GM15510 (cell line): Measurements from ENCODE around the gene TFE3.

Experiments used
- POLR2A ChIP-seq: IDR thresholded peaks from 3 replicates; pipeline ENCODE4 v1.6.1; 2011; ENCODE audit warnings: borderline replicate concordance; ENCODE audit not compliant: insufficient read length; ENCODE audit errors: extremely low read depth

TFE3 gene

DNA sequence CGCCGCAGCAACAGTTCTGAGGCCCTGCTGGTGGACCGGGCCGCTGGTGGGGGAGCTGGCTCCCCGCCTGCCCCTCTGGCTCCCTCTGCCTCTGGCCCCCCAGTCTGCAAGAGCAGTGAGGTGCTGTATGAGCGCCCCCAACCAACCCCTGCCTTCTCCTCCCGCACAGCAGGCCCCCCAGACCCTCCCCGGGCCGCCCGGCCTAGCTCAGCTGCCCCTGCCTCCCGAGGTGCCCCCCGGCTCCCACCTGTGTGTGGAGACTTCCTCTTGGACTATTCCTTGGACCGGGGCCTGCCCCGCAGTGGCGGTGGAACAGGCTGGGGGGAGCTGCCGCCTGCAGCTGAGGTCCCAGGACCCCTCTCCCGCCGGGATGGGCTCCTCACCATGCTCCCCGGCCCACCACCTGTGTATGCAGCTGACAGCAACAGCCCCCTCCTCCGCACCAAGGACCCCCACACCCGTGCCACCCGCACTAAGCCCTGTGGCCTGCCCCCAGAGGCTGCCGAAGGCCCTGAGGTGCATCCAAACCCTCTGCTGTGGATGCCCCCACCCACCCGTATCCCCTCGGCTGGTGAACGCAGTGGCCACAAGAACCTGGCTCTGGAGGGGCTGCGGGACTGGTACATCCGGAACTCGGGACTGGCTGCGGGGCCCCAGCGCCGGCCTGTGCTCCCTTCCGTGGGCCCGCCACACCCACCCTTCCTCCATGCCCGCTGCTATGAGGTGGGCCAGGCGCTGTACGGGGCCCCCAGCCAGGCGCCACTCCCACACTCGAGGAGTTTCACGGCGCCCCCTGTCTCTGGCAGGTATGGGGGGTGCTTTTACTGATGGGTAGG is 24.3 kb upstream of the TFE3 start:
- TF ChIP-seq POLR2A: no peak

DNA sequence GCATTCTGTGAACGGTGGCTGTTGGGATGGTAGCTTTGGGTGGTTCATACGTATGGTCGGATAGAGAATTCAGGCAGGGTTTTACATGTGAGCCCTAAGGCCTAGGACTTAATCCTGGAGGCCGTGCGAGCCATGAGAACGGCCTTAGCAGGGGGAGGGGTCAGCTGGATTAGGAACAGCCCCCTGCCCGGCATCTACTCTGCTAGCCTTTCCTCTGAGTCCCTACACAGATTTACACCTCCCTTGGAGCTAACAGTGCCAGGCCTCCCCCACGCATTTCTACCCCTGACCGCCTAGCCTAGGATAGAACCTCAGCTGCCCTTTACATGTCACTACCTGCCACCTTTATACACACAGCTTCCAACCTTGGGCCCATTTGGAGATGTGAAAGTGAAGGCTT is 23.5 kb upstream of the TFE3 start:
- TF ChIP-seq POLR2A: no peak

DNA sequence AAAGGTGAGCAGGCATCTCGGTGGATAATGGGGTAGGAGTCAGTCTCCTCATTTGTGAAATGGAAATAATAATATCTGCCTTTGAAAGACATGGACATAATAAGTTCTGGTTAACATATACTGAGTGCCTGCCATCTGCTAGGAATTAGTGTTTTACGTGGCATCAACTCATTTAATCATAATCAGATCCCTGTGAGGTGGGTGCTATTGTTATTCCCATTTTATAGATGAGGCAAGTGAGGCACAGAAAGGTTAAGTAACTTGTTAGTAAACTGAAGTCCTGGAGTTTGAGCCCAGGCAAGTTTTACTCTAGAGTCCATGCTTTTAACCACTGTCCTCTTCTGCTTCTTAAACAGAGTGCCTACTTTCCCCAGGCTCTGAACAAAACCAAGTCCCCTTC is 23.1 kb upstream of the TFE3 start:
- no peak for TF ChIP-seq POLR2A

DNA sequence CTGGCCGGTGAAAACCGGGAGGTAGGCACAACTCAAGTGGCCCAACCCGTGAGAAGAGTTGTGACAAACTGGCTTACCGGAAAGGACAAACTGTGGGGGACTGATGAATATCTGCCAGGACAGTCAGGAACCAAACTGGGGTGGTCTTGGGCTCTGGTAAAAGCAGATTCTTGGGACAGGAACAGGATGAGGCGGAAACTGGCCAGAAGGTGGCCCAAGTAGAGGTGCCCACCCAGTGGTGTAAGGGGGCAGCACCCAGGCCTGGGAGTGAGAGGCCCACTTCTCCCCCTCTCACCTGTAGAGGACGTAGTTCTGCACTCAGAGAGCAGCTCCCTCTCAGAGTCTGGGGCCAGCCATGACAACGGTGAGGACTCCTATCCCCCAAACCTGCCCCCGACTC is 21.6 kb upstream of the TFE3 start:
- TF ChIP-seq POLR2A: no peak

DNA sequence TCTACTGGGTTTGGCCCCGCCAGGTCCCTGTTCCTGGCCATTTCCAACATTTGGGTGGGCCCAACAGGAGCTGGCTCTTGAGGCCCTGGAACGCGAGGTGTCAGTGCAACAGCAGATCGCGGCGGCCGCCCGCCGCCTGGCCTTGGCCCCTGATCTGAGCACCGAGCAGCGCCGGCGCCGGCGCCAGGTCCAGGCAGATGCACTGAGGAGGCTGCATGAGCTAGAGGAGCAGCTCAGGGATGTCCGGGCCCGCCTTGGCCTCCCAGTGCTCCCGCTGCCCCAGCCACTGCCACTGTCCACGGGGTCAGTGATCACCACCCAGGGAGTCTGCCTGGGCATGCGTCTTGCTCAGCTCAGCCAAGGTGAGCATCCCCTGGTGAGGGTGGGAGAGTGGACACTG is 21.1 kb upstream of the TFE3 start:
- no peak for TF ChIP-seq POLR2A

DNA sequence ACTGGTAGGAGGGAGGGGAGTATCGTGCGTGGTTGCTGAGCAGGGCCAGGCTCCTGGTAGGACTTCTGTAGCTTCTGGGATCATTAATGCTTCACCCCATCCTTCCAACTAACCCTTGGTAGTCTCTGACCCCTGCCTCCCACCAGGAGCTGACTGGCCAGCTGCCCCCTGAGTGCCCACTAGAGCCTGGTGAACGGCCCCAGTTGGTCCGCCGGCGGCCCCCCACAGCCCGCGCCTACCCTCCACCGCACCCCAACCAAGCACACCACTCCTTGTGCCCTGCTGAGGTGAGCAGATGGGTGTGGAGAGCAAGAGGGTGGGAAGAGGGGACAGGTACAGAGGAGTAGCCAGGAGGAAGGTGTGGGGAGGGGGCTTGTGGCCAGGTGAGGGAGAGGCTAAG is 20.6 kb upstream of the TFE3 start:
- TF ChIP-seq POLR2A: no peak

DNA sequence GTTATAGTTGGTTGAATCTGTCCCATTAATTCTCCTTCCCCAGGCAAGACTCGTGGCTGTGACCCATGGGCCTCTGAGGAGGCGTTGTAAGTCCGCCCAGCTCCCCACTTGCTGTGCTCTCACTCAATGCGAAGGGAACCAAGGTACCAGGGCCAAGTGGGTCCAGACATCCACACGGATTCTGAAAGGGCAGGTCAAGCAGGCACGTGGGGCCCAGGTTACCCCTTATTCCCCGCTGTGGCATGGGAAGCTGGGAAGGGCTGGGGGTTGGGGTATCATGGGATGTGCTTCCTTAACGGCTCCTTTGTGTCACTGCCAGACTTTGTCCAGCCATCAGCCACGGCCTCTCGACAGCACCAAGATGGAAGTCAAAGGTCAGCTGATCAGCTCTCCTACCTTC is 18.8 kb upstream of the TFE3 start:
- no peak for TF ChIP-seq POLR2A

DNA sequence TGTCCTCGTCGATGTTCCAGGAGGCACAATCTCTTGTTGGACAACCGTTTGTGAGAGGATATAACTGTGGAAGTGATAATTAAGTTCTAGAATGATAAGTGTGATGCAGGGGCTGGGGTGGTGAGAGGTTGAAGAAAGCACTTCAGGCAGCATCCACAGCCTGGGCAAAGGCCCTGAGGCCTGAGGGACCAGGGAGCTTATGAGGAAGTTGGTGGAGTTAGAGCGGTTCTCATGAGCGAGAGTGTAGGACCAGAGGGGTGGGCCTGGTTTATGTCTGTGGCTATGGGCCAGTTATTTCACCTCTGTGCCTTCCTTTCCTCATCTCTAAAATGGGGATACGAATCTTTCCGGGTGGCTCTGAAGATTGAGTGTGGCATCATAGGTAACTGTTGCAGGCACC is 18.3 kb upstream of the TFE3 start:
- no peak for TF ChIP-seq POLR2A

DNA sequence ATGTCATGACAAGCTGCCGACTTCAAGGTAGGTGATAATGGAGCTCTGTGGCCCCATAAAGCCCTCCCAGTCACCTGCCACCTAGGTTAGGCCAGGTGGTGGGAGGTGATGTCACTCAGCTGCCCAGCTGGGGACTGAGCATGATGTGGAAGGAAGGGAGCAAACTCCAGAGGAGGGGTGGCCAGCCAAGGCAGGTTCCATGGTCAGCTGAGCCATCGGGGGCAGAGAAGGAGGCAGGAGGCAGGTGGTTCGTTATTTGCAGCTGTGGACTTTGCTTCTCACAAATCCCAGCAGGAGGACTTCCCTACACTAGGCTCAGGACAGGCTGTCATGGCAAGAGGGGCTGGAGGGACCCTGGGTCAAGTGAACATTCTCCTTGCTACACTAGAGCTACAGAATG is 17.8 kb upstream of the TFE3 start:
- no peak for TF ChIP-seq POLR2A

DNA sequence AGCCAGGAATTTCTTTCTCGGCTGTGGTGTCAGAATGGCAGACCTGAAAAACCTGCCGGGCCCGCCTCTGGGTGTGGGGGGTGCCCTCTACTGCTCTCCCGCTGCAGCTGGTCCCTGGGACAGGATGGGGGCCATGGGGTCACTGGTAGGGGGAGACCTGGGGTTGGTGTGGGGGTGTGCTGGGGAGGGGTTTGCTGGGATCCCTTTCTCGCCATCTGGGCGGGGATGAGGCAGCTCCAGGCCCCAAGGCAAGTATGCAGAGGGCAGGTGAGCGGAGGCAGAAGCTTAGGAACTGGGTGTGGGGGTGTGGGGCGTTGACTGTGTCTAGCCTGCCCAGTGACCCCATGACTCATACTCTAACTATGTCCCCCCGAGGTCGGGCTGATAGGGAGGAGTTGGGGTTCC is 16.5 kb upstream of the TFE3 start:
- no peak for TF ChIP-seq POLR2A

DNA sequence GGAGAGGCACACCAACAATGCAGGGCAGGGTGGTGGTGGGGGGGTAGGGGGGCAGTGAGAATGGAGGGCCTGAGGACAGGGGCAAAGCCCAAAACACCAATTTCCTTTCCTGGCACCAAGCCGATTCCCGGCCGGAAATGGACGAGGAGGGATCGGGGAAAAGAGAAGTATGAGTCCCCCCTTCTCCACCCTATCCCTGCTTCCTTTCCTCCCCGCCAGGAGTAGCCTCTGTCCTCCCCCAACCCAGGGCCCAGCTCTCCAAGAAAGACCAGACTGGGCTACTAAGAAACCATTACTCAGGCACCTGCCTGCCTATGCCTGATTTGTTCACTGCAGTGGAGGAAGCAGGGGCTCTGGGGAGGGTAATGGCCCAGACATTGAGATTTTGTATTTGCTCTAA is 16.0 kb upstream of the TFE3 start:
- no peak for TF ChIP-seq POLR2A

DNA sequence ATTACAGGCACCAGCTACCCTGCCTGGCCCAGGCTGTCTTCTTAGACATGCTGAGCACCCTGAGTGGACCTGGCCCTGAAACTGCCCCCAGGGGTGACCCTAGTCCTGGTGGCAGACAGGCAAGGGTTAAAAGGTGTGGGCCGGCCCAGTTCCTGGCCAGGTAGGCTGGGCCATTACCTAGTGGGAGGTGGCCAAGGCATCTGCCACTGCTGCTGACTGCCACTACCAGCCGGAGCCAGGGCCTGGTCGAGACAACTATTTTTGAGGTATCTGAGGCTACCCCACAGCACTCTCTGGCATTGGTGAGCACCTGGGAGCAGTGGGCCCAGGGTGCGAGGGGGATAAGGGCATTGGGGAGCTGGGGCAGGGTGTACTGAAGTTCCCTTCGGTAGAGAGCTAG is 15.6 kb upstream of the TFE3 start, which contains the start of gene CCDC120:
Gene CCDC120 (plus strand): TSS at position 206 of the 400 bp plus-strand sequence. CDS start 3,043 bp downstream, outside the sequence.
- TF ChIP-seq POLR2A: no peak

DNA sequence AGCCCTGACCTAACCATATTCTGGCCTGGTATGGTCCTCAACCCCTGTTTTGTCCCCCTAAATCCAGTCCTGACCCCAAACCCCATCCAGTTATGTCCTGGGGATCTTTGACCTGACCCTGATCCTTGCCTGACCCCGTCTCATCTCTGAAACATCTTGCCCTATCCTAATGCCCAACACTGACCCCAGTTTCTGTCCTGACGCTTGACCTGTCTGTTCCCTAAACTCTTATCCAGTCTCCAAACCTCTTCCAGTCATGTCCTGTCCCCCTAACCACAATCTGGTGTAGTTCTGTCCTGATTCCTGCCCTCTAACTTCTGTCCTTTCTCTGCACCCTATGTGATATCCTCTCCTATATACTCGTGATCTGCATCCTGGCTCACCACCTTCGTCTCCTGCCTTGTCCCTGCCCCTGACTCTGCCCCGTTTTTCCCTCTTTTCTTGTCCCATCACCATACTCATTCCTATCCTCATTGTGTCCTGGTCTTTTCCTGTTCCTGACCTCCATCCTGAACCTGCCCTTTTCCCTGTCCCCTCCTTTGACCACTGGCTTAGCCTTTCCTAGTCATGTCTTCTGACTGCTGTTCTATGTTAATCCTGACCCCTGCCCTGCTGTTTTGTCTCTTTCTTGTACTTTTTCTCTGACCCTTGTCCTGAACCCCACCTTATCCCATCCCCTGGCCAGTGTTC is 11.1 kb upstream of the TFE3 start:
- no peak for TF ChIP-seq POLR2A

DNA sequence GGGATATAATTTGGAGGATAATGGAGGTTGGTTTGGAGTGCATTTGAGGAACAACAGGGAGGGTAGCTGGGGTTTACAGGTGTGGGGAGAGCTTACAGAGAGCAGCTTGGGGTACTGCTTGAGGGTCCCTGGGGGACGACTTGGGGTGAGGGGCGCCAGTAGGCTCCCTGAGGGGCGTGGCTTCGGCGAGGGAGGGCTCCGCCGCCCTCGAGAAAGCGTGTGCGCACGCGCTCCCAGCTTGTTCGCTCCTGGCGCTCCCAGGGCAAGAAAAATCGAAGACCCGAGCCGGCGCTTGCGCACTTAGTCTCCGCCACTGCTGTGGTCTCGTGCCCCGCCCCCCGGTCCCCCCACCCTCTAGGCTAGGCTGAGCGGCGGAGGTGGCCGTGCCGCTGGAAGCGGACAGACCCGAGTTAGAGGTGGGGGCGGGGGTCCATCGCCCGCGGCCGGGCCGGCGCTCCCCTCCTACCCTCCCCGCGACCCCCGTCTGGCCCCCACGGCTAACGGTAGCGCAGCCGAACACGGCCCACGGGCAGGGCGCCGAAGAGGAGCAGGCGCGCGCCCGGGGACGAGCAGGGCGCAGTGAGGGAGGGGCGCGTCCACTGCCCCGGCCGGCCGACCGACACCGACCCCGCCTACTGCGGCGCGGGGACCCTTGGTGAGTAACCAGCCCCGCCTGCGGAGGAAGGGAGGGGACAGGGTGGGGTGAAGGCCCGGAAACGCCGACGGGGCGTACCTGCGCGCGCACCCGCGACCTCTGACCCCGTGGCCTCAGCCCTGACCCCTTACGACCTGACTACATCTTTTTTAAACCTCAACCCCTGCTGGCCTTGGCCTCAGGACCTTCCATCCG is 10.3 kb upstream of the TFE3 start:
- no peak for TF ChIP-seq POLR2A

DNA sequence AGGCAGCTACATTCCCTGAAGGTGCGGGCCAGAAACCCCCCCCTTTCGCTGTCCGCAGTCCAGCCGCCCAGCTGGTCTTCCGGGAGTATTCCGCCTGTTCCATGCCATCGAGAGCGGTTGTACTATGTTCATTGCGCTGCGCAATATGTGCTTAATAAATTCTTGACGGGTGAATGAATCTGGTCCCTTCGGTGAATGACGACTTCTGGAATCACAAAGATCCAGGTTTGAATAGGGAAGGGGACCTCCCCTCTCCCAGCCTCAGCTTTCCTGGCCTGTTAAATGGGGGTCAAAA is 777 bp upstream of the TFE3 start:
- TF ChIP-seq POLR2A: peak; percentile 2
